ENCODE measurements around the gene STK39. TPM values are rescaled to one million over a fixed set of nuclear protein-coding genes. Genes with fewer than 3 reads are reported as not detected.

The STK39 gene
- total RNA-seq, 2 donors from 2014 or later = 37.1 to 41.0 TPM

GRCh38 chr2:168212167-168212566 lies 35.2 kb downstream of the STK39 start:
- Mint-ChIP-seq H3K9me3 (no peaks in the 10 kb centered on the region), H3K27ac (peak overlapping the region; percentile 95), H3K4me3 (peak overlapping the region; percentile 54 to 80), H3K36me3 (ENCODE audit: insufficient read depth in 2 of 2) (peaks cover 2 to 11% of the 10 kb centered on the region in 2 donors), H3K4me1 (ENCODE audit: low read depth) (peaks cover 74% of the 10 kb centered on the region), H3K27me3 (ENCODE audit: low read depth) (no peaks in the 10 kb centered on the region)
- DNase-seq (no peak), ATAC-seq (replicated peaks in 1 of 2) (peak in 1 of 2 donors; percentile 1)

- Mint-ChIP-seq H3K4me1 (ENCODE audit: low read depth) (peaks cover 75% of the 10 kb centered on the region), H3K9me3 (no peaks in the 10 kb centered on the region), H3K27me3 (ENCODE audit: low read depth) (no peaks in the 10 kb centered on the region), H3K36me3 (ENCODE audit: insufficient read depth in 2 of 2) (peaks cover 2 to 11% of the 10 kb centered on the region in 2 donors), H3K4me3 (peak overlapping the region; percentile 54 to 80), H3K27ac (peak overlapping the region; percentile 95)
- peak; percentile 76 to 80 for ATAC-seq (replicated peaks in 1 of 2)
- peak; percentile 46 to 54 for DNase-seq
Measured at GRCh38 chr2:168211664-168212163, 35.7 kb downstream of the STK39 start.

GRCh38 chr2:168210895-168211570 lies 36.4 kb downstream of the STK39 start:
- Mint-ChIP-seq H3K27me3 (ENCODE audit: low read depth) (no peaks in the 10 kb centered on the region), H3K4me3 (peak overlapping the region; percentile 72 to 80), H3K27ac (peak overlapping the region; percentile 95), H3K9me3 (no peaks in the 10 kb centered on the region), H3K36me3 (ENCODE audit: insufficient read depth in 2 of 2) (peaks cover 2 to 11% of the 10 kb centered on the region in 2 donors), H3K4me1 (ENCODE audit: low read depth) (peaks cover 75% of the 10 kb centered on the region)
- ATAC-seq (replicated peaks in 1 of 2) = peak; percentile 79 to 84
- DNase-seq = peak in 1 of 2 donors; percentile 16

GRCh38 chr2:168210216-168210894 lies 37.0 kb downstream of the STK39 start:
- DNase-seq (peak in 1 of 2 donors; percentile 23), ATAC-seq (replicated peaks in 1 of 2) (no peak)
- H3K4me3 Mint-ChIP-seq = peak overlapping the region; percentile 72 to 80
- H3K9me3 Mint-ChIP-seq = no peaks in the 10 kb centered on the region
- no peaks in the 10 kb centered on the region for H3K27me3 Mint-ChIP-seq (ENCODE audit: low read depth)
- H3K36me3 Mint-ChIP-seq (ENCODE audit: insufficient read depth in 2 of 2) = peaks cover 2 to 11% of the 10 kb centered on the region in 2 donors
- H3K27ac Mint-ChIP-seq = peak overlapping the region; percentile 81
- peaks cover 75% of the 10 kb centered on the region for H3K4me1 Mint-ChIP-seq (ENCODE audit: low read depth)

- Mint-ChIP-seq H3K27ac (no peak overlapping the region), H3K27me3 (ENCODE audit: low read depth) (no peaks in the 10 kb centered on the region), H3K4me1 (ENCODE audit: low read depth) (peaks cover 66% of the 10 kb centered on the region), H3K36me3 (ENCODE audit: insufficient read depth in 2 of 2) (peaks cover 2 to 14% of the 10 kb centered on the region in 2 donors), H3K4me3 (peak overlapping the region in 1 of 2 donors; percentile 35), H3K9me3 (peaks cover 0 to 1% of the 10 kb centered on the region in 2 donors)
- DNase-seq (peak in 1 of 2 donors; percentile 33), ATAC-seq (replicated peaks in 1 of 2) (no peak)
Measured at GRCh38 chr2:168208652-168209051, 38.7 kb downstream of the STK39 start.

GRCh38 chr2:168207851-168208250 lies 39.5 kb downstream of the STK39 start:
- H3K9me3 Mint-ChIP-seq = peaks cover 0 to 1% of the 10 kb centered on the region in 2 donors
- peak overlapping the region in 1 of 2 donors; percentile 52 for H3K4me3 Mint-ChIP-seq
- no peak for ATAC-seq (replicated peaks in 1 of 2)
- H3K27me3 Mint-ChIP-seq (ENCODE audit: low read depth) = no peaks in the 10 kb centered on the region
- H3K27ac Mint-ChIP-seq = no peak overlapping the region
- no peak for DNase-seq
- peaks cover 58% of the 10 kb centered on the region for H3K4me1 Mint-ChIP-seq (ENCODE audit: low read depth)
- H3K36me3 Mint-ChIP-seq (ENCODE audit: insufficient read depth in 2 of 2) = peaks cover 2 to 16% of the 10 kb centered on the region in 2 donors

GRCh38 chr2:168203762-168204693 lies 43.4 kb downstream of the STK39 start:
- H3K27me3 Mint-ChIP-seq (ENCODE audit: low read depth) = no peaks in the 10 kb centered on the region

GRCh38 chr2:168201584-168202116 lies 45.7 kb downstream of the STK39 start:
- Mint-ChIP-seq H3K9me3 (peaks cover 0 to 1% of the 10 kb centered on the region in 2 donors), H3K4me3 (peak overlapping the region in 1 of 2 donors; percentile 22), H3K27me3 (ENCODE audit: low read depth) (no peaks in the 10 kb centered on the region), H3K4me1 (ENCODE audit: low read depth) (peaks cover 47% of the 10 kb centered on the region), H3K27ac (peak overlapping the region; percentile 34), H3K36me3 (ENCODE audit: insufficient read depth in 2 of 2) (peaks cover 0 to 5% of the 10 kb centered on the region in 2 donors)
- DNase-seq (no peak), ATAC-seq (replicated peaks in 1 of 2) (no peak)

More at GRCh38 chr2:168203762-168204693, 43.4 kb downstream of the STK39 start:
- Mint-ChIP-seq H3K4me1 (ENCODE audit: low read depth) (peaks cover 48% of the 10 kb centered on the region), H3K36me3 (ENCODE audit: insufficient read depth in 2 of 2) (peaks cover 2 to 7% of the 10 kb centered on the region in 2 donors), H3K27ac (no peak overlapping the region), H3K9me3 (peaks cover 0 to 1% of the 10 kb centered on the region in 2 donors), H3K4me3 (no peak overlapping the region)
- DNase-seq = no peak
- no peak for ATAC-seq (replicated peaks in 1 of 2)

GRCh38 chr2:168200930-168201583 lies 46.3 kb downstream of the STK39 start:
- H3K9me3 Mint-ChIP-seq = peaks cover 0 to 1% of the 10 kb centered on the region in 2 donors
- H3K4me3 Mint-ChIP-seq = peak overlapping the region in 1 of 2 donors; percentile 22
- ATAC-seq (replicated peaks in 1 of 2) (no peak), DNase-seq (no peak)
- H3K36me3 Mint-ChIP-seq (ENCODE audit: insufficient read depth in 2 of 2) = peaks cover 0 to 5% of the 10 kb centered on the region in 2 donors
- peaks cover 52% of the 10 kb centered on the region for H3K4me1 Mint-ChIP-seq (ENCODE audit: low read depth)
- H3K27me3 Mint-ChIP-seq (ENCODE audit: low read depth) = no peaks in the 10 kb centered on the region
- peak overlapping the region; percentile 34 for H3K27ac Mint-ChIP-seq

GRCh38 chr2:168198476-168199207 lies 48.8 kb downstream of the STK39 start:
- peaks cover 0 to 2% of the 10 kb centered on the region in 2 donors for H3K36me3 Mint-ChIP-seq (ENCODE audit: insufficient read depth in 2 of 2)
- ATAC-seq (replicated peaks in 1 of 2) (no peak), DNase-seq (no peak)
- no peaks in the 10 kb centered on the region for H3K27me3 Mint-ChIP-seq (ENCODE audit: low read depth)
- peaks cover 75% of the 10 kb centered on the region for H3K4me1 Mint-ChIP-seq (ENCODE audit: low read depth)
- peak overlapping the region in 1 of 2 donors; percentile 12 for H3K4me3 Mint-ChIP-seq
- H3K27ac Mint-ChIP-seq = no peak overlapping the region
- no peaks in the 10 kb centered on the region for H3K9me3 Mint-ChIP-seq

GRCh38 chr2:168196764-168197180 lies 50.6 kb downstream of the STK39 start:
- Mint-ChIP-seq H3K4me1 (ENCODE audit: low read depth) (peaks cover 91% of the 10 kb centered on the region), H3K9me3 (no peaks in the 10 kb centered on the region), H3K36me3 (ENCODE audit: insufficient read depth in 2 of 2) (no peaks in the 10 kb centered on the region), H3K4me3 (no peak overlapping the region), H3K27ac (no peak overlapping the region), H3K27me3 (ENCODE audit: low read depth) (no peaks in the 10 kb centered on the region)
- no peak for ATAC-seq (replicated peaks in 1 of 2)
- no peak for DNase-seq
